GM21619 (cell line): ENCODE results near the gene PRUNE1.
A peak's percentile ranks its signal among the peaks of the same experiment; 100 is the strongest.

ENCODE experiments used
- ATAC-seq: cut with Tn5 transposase; IDR thresholded peaks from one replicate; pipeline ENCODE4 v1.9.1; 2021; ENCODE audit not compliant: unreplicated experiment

PRUNE1 gene

DNA sequence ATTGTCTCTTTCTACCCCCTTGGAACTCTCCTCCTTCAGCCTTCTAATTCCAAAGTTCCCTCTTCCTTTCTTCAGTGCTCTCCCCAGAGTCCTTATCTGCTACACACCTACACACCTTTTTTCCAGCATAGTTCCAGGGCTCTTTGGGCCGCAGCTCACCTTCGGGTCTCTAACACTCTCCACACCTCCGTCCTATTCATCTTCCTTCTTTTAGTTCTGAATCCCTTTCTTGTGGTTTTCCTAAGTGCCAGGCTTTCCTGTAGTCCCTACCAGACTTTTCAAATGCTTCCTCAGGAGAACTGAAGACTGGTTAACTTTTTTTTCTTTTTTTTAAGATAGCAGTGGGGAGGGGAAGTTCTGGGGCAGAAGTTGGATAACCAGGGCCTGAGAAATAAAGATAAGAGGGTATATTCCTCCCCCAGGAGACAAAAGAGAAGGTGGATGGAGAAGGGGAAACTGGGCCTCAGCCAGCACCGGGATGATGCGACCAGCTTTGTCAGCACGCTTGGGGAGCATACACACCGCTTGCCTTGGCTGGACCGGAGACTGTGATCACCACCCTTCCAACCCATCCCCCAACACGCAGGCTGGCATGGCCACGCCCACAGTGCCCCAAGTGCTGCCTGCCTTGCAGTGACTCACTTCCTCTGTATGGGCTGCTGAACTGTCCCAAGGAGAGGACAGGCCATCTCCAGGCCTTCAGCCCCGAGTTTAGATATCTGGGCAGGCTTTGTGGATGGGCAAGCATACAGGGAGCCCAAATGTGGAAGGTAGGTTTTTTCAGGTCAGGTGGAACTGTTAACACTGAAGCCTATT is 31.2 kb upstream of the PRUNE1 start:
- no peak for ATAC-seq

DNA sequence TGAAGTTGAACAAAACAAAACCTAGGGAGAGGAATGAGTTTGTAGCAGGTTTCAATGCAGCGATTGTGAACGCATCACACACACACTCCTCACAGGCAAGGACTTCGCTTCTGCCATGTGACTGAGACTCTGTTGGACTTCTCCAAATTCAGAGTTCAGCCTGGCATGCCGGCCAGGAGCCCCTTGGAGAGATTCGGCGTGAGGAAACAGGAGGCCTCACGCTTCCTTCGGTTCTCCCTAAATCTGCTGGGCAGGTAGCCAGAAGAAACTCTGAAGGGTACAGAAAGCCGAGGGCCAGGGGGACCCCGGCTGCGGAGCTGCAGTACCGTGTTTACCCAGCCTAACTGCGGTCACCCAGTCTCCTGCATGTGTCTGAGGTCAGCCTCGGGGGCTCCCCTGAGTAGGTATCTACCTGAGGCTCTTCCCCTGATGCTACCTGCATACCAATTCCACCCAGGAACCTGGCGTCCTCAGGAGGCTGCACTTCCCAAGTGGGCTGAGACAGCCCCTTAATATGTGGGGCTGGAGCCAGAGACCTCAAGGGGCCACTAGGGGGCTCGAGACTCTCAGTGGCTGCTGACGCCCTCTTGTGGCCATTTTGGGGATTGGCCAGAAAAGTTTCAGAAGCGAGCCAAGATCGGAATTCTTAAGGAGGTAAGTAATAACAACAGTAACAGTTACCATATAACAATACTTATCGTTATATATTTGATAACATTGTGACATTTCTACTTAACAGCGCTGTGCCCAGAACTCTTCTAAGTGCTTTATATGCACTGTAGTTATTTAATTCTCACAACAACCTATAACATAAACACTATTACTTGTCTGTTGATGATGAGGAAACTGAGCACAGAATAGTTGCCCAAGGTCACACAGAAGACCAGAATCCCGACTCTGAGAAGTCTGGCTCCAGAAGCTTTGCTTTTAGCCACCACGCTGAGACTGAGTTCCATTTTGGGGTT is 28.9 kb upstream of the PRUNE1 start:
- ATAC-seq: peak; percentile 56

DNA sequence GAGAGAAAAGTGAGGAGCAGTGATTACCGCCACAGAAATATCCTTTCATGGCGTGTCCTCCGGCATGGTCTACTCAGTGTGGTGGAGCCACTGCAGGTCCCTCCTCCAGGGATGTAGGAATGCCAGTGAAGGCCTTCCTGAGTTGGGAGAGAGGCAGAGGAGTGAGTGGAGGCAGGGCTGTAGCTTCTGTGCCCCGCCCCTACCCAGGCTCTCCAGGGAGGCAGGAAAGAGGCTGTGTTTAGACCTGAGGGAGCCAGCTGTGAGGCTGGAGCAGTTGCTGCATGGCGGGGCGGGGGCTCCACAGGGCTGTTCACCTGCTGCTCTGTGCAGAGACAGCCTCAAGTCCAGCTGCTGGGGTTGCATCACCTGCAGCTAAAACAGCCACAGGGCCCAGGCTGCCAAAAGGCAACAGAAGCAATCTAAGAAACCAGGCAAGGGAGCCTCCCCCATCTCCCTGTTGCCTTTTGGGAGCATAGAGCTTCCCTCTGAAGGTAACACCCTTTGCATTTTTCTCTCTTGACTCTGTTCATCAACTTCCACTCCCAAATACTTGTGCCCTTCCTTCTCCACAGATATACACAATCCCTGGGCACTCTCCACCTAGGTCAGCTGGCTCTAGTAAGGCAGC is 27.0 kb upstream of the PRUNE1 start:
- ATAC-seq: no peak

DNA sequence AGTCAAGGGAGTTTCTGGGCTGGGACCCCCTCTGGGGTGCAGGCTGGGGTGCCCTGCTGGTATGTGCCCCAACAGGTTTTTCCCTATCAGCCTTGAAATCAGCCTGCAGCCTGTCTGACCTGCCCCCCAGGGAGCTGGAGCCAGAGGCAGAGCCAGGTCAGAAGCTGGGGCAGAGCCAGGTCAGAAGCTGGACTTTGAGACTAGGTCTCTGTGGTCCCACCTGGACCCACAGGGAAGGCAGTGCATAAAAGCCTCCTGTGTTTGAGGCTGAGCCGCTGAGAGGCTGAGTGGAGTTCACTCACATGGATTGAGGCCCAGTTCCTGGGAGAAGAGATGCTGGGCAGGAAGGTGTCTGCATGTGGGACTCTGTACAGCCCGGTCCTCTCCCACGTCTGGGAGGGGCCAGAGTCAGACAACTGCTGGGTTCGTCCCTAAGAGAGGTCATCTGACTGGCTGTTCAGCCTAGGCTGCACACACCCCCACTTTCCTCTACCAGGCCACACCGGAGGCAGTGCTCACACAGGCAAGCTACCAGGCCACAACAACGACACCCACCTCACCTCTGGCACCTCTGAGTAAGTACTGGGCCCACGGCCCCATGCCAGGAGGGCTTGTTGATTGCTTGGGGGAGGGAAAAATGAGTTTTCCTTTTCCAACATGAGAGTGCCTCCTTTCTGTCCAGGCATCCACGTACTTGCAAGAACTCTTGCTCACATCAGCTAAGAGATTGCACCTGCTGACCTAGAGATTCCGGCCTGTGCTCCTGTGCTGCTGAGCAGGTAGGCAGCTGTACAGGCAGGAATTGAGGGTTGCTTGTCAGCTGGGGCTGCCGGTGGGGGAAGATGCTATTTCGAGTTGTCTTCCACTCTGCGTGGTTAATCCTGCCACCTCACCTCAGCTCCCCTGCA is 26.2 kb upstream of the PRUNE1 start, which contains the start of gene ANXA9:
ANXA9 (plus strand) TSS at position 488 of the 908 bp plus-strand sequence. CDS start 814 bp downstream, outside the sequence.
- no peak for ATAC-seq

DNA sequence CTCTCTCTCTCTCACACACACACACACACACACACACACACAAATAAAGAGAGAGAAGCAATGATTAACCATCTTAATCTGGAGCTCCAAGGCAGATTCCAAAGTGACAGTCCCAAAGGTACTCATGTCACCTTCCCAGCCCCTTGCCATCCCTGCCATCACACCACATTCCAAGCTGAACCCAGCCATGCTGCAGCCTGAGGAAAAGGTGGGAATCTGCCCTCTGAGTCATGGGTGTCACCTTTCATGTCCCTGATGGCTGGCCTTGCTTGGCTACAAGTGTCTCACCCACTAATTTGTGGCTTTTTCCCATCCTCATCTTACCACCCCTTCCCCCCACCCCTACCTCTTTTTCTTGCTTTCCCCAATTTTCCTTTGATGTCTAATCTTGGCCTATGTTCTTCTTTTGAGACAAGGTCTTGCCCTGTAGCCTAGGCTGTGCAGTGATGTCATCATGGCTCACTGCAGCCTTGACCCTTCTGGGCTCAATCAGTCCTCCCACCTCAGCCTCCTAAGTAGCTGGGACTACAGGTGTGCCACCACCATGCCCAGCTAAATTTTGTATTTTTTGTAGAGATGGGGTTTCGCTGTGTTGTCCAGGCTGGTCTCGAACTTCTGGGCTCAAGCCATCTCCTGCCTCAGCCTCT is 22.9 kb upstream of the PRUNE1 start:
- ATAC-seq: no peak

DNA sequence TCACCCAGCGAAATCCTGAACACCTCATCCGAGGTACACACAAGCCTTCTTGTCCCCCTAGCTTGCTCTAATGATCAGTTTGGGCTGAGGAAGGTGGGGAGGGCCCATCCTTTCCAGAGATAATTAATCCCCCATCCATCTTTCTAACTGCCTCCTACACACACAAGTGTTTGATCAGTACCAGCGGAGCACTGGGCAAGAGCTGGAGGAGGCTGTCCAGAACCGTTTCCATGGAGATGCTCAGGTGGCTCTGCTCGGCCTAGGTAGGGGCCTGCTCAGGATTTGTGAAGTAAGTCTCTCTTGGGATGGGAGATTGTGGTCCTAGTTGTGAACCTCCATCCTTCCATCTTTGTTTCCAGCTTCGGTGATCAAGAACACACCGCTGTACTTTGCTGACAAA is 20.3 kb upstream of the PRUNE1 start:
- ATAC-seq: no peak

DNA sequence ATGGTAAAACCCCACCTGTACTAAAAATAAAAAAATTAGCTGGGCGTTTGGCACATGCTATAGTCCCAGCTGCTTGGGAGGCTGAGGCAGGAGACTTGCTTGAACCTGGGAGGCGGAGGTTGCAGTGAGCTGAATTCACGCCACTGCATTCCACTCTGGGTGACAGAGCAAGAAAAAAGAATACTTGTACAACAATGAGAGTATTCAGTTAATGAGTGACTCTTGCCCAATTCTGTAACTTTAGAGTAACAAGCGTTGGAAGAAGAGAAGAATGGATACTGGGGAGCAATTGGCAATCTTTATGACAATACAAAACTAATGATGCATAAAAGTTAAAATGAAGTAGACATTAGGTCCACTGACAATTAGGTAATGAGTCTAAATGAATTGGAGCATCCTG is 15.6 kb upstream of the PRUNE1 start:
- no peak for ATAC-seq

DNA sequence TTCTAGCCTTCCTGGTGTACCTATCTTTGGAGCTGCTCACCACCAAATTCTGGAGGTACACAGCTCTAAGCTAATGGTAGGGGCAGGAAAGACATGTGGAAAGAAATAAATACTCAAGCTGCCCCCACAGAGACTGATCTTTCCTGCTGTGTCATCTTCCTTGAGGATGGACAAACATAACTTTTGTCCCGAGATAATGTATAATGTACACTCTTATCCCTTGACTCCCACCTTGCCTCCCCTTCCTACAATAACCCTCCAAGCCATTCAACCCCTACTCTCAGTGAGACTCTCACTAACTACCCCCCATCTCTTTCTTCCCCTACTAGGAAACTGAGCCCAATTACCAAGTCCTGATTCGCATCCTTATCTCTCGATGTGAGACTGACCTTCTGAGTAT is 14.0 kb upstream of the PRUNE1 start:
- no peak for ATAC-seq

DNA sequence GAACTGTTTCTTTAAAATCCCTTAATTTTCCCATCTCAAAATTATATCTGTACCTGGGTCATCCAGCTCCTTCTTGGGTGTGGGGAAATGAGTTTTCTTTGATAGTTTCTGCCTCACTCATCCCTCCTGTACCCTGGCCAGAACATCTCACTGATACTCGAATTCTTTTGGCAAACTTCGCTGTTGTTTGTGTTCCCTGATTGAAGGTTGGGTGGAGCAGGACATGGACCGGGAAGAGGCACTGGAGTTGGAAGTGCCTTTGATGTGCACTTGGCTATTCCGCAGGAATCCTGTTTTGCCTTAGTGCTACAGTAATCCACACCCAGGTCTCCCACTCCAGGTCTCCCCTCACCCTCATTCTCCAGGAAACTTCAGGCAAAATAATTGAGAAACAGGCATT is 12.8 kb upstream of the PRUNE1 start:
- no peak for ATAC-seq

DNA sequence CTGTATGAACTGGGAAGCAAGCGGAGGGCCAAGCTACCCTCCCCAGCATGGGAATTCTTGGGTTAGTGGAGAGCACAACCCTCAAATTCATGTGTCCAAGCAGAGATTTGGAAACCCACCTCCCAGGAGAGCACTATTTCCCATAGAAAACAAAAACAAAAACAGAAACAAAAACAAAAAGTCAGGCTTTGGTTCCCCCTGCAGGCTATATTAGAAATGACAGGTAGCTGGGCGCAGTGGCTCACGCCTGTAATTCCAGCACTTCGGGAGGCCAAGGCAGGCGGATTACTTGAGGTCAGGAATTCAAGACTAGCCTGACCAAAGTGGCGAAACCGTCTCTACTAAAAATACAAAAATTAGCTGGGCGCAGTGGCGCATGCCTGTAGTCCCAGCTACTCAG is 12.4 kb upstream of the PRUNE1 start:
- no peak for ATAC-seq

DNA sequence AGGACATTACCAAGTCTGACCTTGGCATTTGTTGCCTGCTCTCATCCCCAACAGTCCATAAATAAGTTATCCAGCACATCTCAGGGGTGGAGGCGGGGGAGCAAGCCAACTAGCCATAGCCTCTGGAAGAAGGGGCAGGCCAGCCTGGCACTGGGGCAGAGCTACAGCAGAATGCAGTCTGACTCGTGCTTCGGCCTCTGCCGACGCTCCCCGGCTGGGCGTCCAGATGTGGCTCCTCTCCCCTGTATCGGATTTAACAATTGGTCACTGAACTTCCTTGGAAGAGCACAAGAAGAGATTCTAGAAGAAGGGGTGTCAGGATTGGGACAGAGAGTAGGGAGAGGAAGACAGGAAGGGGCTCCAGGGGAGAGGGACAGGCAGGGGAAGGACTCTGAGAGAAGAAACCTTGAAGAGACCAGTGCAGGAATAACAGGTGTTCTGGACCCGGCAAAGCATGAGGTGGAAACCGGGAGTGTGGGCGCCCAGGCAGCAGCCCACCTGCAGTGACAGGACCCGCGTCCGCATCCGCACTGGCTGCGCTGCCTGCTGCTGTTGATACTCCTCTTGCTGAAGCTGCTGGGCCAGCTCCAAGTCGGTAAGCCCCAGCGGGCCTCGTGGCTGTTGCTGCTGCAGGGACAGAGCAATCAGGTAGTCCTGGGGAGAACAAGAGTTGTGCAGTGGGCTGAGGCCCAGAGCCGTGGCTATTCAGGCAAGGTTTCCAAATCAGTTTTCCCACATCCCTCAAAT is 10.9 kb upstream of the PRUNE1 start:
- ATAC-seq: no peak

DNA sequence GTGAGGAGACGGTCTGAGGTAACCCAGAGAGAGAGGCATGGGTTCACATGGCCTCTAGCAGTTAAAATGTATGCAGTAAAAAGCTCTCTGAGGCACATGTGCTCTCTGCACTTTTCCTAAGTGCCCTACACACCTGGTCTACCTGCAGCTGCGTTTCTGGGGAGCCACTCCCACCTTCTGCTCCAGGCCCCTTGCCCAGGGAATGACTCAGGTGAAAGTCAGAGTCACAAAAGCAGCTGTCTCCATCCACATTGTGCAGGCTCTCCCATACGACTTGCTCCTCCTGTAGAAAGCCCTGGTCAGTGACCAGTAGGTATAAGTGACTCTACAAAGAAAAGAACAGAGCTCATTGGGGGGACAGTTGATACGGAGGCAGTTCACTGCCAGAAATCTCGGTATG is 10.3 kb upstream of the PRUNE1 start:
- no peak for ATAC-seq

DNA sequence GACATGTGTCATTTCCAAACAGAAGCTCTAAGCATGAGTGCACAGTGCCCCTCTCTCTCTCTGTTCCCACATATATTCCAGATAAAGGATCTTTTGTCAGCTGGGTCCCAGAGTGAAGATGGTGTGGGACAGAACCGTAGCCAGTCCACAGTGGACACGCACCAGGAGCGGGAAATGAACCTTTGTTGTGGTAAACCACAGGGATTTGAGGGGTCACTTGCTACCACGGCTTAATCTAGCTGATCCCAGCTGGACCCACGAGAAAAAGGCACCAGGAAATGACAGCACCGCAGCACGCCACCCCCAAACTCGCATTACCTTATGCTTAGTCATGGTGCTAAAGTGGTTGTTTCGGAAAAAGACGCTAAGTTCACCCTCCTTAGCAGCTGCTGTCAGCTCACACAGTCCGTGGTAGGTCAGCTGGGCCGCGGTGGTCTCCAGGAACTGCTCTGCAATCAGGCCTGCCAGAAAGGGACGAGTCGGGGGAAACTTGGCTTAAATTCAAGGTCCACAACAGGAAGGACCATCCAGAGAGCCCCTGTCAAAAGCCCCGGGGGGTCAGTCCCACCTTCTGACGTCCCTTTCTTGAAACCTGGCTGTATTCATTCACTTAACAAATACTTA is 9.1 kb upstream of the PRUNE1 start:
- ATAC-seq: no peak

DNA sequence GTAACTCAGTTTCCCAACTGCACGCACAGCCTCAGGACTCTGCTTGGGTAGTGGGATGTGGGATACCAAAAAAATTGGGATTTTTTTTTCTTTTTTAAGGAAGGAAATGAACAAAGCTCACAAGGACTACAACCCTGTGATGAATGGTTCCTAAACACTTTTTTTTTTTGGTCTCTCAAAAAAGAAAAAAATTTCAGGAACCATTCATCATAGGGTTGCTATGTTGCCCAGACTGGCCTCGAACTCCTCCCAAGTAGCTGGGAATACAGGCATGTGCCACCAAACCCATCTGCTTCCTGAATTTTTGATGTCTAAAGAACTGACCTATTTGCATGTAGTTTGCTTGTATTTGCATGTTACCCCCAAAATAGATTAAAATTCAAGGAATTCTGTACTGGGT is 8.3 kb upstream of the PRUNE1 start:
- ATAC-seq: no peak

DNA sequence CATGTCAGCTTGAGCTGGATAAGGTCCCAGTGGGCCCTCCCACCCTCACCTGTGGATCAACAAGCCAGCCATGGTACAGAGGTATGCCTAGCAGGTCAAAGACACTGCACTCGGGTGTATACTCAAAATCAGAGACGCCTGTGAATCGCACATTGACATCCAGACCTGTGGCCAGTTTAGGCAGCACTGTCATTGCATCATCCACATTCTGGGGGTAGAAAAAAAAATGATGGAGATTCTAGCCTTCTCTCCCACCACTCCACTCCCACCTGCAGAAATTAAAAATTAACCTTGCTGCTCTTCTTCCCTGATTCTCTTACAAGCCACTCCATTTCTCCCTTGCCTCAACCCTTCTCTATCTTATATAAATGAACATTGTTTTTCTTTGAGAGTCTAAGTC is 7.8 kb upstream of the PRUNE1 start:
- no peak for ATAC-seq

DNA sequence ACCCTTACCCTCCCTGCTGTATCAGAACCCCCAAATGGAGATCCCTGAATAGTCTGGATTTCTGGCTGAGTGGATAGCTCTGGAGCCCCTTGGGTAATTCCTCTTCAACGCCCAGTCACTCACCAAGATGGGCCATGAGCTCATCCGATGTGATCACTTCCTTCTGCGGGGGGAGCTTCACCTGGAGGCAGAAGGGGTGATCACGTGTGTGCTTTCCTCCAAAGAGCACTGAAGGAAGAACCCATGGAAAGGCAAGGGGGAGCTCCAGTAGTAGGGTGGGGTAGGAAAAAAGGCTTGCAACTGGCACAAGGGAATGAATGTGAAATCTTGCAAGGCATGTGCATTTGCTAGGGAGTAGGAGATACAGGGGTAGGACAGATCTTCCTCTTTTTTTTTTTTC is 6.6 kb upstream of the PRUNE1 start:
- ATAC-seq: no peak

DNA sequence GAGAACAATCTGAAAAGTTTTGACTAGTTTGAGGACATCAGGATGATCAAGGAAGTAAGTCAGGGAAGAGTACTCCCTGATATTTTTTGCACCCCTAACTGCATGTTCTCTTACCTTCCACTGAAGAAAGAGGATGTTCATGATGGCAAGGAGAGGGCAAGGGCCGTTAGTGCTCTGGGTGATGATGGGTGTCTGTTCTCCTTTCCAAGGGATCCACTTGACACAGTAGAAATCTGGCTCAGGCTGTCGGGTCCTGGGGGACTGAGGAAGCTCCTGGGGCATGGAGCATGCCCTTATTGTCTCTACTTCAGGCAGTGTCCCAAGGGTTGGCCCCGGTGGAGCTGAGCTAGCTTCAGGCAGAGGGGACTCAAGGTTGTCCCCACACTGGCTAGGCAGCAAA is 6.2 kb upstream of the PRUNE1 start:
- no peak for ATAC-seq

DNA sequence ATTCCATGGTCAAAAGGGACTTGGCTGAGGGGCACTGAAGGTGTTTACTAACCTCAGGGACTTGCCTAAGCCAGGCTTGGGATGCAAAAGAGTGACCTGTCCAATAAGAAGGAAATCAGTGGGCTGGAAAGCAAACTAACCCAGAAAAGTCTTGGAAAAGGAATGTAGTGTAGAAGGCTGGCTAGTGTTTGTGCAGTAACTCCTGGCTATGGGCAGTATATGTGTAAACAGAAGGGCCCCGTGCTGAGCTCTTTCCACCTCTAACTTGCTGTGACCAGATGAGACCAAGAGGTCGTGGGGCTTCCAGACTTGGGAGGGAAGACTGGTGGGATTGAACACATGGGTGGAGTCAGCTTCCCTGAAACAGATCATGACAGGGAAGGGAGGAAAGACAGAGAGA is 5.6 kb upstream of the PRUNE1 start:
- ATAC-seq: no peak

DNA sequence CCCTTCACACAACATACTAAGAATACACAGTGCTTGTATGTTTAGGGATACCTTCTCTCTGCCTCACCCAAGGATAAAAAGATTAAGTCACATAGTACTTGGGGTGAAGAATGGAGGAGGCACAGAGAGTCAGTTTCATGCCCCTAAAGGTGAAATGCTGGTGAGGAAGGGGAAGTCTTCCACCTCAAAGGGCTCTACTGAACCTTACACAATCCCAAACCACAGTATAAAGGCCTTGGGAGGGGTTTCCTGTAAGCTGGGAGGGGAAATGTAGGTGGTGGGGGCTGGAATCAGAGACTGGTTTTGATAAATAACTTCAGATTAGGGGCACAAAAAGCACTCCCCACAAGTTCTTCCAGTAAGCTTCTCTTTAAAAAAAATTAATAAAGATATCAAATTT is 5.1 kb upstream of the PRUNE1 start:
- no peak for ATAC-seq
